ENCODE results near the gene KRT27. TPM values are rescaled to one million over a fixed set of nuclear protein-coding genes. Genes with fewer than 3 reads are reported as not detected.

KRT27 gene
- total RNA-seq, 1 donor from 2014 or later, result not detected

GRCh38 chr17:40777971-40778370 lies 4.4 kb downstream of the KRT27 start:
- no peak for DNase-seq (ENCODE audit: low read depth)
- no peak for FAIRE-seq
- H3K4me3 ChIP-seq (ENCODE audit: low read depth, low read length), result no peak overlapping the region
- peaks cover 2% of the 10 kb centered on the region for H3K27me3 ChIP-seq (ENCODE audit: control insufficient read depth, insufficient read depth, low read length)
- no peaks in the 10 kb centered on the region for H3K36me3 ChIP-seq (ENCODE audit: control insufficient read depth, insufficient read depth, low read length)
- TF ChIP-seq CTCF (IDR thresholded peaks at IDR 0.05; ENCODE audit: insufficient read depth, low read length, severe bottlenecking), result no peak

- no peak overlapping the region for H3K4me3 ChIP-seq (ENCODE audit: low read depth, low read length)
- DNase-seq (ENCODE audit: low read depth), result no peak
- no peak for FAIRE-seq
- H3K36me3 ChIP-seq (ENCODE audit: control insufficient read depth, insufficient read depth, low read length), result no peaks in the 10 kb centered on the region
- no peak for TF ChIP-seq CTCF (IDR thresholded peaks at IDR 0.05; ENCODE audit: insufficient read depth, low read length, severe bottlenecking)
- peaks cover 2% of the 10 kb centered on the region for H3K27me3 ChIP-seq (ENCODE audit: control insufficient read depth, insufficient read depth, low read length)
Observed at GRCh38 chr17:40777459-40777858, 4.9 kb downstream of the KRT27 start.

- no peaks in the 10 kb centered on the region for H3K36me3 ChIP-seq (ENCODE audit: control insufficient read depth, insufficient read depth, low read length)
- H3K27me3 ChIP-seq (ENCODE audit: control insufficient read depth, insufficient read depth, low read length), result peaks cover 2% of the 10 kb centered on the region
- DNase-seq (ENCODE audit: low read depth) (no peak), FAIRE-seq (no peak)
- no peak for TF ChIP-seq CTCF (IDR thresholded peaks at IDR 0.05; ENCODE audit: insufficient read depth, low read length, severe bottlenecking)
- H3K4me3 ChIP-seq (ENCODE audit: low read depth, low read length), result no peak overlapping the region
Observed at GRCh38 chr17:40775945-40776344, 6.4 kb downstream of the KRT27 start.

GRCh38 chr17:40772101-40772500 lies 10.2 kb downstream of the KRT27 start, which contains the start of gene KRT26:
KRT26 (minus strand) TSS chr17:40772201; CDS start chr17:40772113, 88 bp downstream.
- FAIRE-seq, result no peak
- DNase-seq (ENCODE audit: low read depth), result no peak
- no peaks in the 10 kb centered on the region for H3K27me3 ChIP-seq (ENCODE audit: control insufficient read depth, insufficient read depth, low read length)

GRCh38 chr17:40765657-40766056 lies 16.7 kb downstream of the KRT27 start:
- TF ChIP-seq CTCF (IDR thresholded peaks at IDR 0.05; ENCODE audit: insufficient read depth, low read length, severe bottlenecking), result no peak

More at GRCh38 chr17:40772101-40772500, 10.2 kb downstream of the KRT27 start, which contains the start of gene KRT26:
- no peak for TF ChIP-seq CTCF (IDR thresholded peaks at IDR 0.05; ENCODE audit: insufficient read depth, low read length, severe bottlenecking)
- Histone ChIP-seq H3K4me3 (ENCODE audit: low read depth, low read length) (no peak within 1 kb of the TSS), H3K36me3 (ENCODE audit: control insufficient read depth, insufficient read depth, low read length) (no peaks in the 10 kb centered on the region)

GRCh38 chr17:40763752-40764151 lies 18.6 kb downstream of the KRT27 start:
- FAIRE-seq (no peak), DNase-seq (ENCODE audit: low read depth) (no peak)
- H3K4me3 ChIP-seq (ENCODE audit: low read depth, low read length), result no peak overlapping the region
- H3K27me3 ChIP-seq (ENCODE audit: control insufficient read depth, insufficient read depth, low read length), result no peaks in the 10 kb centered on the region
- H3K36me3 ChIP-seq (ENCODE audit: control insufficient read depth, insufficient read depth, low read length), result no peaks in the 10 kb centered on the region
- no peak for TF ChIP-seq CTCF (IDR thresholded peaks at IDR 0.05; ENCODE audit: insufficient read depth, low read length, severe bottlenecking)

More at GRCh38 chr17:40765657-40766056, 16.7 kb downstream of the KRT27 start:
- DNase-seq (ENCODE audit: low read depth), result no peak
- no peak for FAIRE-seq
- Histone ChIP-seq H3K27me3 (ENCODE audit: control insufficient read depth, insufficient read depth, low read length) (no peaks in the 10 kb centered on the region), H3K4me3 (ENCODE audit: low read depth, low read length) (no peak overlapping the region), H3K36me3 (ENCODE audit: control insufficient read depth, insufficient read depth, low read length) (no peaks in the 10 kb centered on the region)
